HepG2 (cell line): ENCODE data around the gene WBP1. TPM values are rescaled to one million over a fixed set of nuclear protein-coding genes. Genes with fewer than 3 reads are reported as not detected.

Source experiments
- CBX1 ChIP-seq: IDR thresholded peaks from one replicate; pipeline ENCODE4 v1.6.1; 2016; ENCODE audit warnings: antibody characterized with exemption, low read depth
- CC2D1A ChIP-seq: sonication (generic); formaldehyde crosslinking; IDR thresholded peaks from 2 replicates; pipeline ENCODE4 v1.8.1; 2023; ENCODE audit warnings: mild to moderate bottlenecking, missing genetic modification reagents
- CSRNP1 ChIP-seq: sonication (generic); formaldehyde crosslinking; IDR thresholded peaks from 2 replicates; pipeline ENCODE4 v1.8.1; 2023; ENCODE audit warnings: mild to moderate bottlenecking, missing genetic modification reagents
- FOXP1 ChIP-seq, 2 experiments: fragments of 450-650 bp in 1 of 2; IDR thresholded peaks; 2 replicates each; pipeline ENCODE4 v1.6.1; 2017 to 2018; ENCODE audit warnings: antibody characterized with exemption in 1 of 2
- HIVEP1 ChIP-seq: sonication (generic); formaldehyde crosslinking; IDR thresholded peaks from 2 replicates; pipeline ENCODE4 v1.4.0; 2020; ENCODE audit warnings: mild to moderate bottlenecking, missing genetic modification reagents
- HMGXB3 ChIP-seq: sonication (generic); formaldehyde crosslinking; IDR thresholded peaks from 2 replicates; pipeline ENCODE4 v1.4.0; 2020; ENCODE audit warnings: missing genetic modification reagents, borderline replicate concordance
- HNRNPUL1 ChIP-seq: fragments of 200-400 bp; formaldehyde crosslinking; IDR thresholded peaks from 2 replicates; pipeline ENCODE4 v1.6.1; 2017; ENCODE audit warnings: low read depth, mild to moderate bottlenecking, low read length, moderate library complexity
- KLF13 ChIP-seq: sonication (generic); formaldehyde crosslinking; IDR thresholded peaks from 2 replicates; pipeline ENCODE4 v1.4.0; 2020; ENCODE audit warnings: mild to moderate bottlenecking, missing genetic modification reagents
- NFYB ChIP-seq: sonication (generic); formaldehyde crosslinking; IDR thresholded peaks from 2 replicates; pipeline ENCODE4 v1.4.0; 2020; ENCODE audit warnings: missing genetic modification reagents
- RARG ChIP-seq: sonication (generic); formaldehyde crosslinking; IDR thresholded peaks from 2 replicates; pipeline ENCODE4 v1.4.0; 2020; ENCODE audit warnings: low read depth, mild to moderate bottlenecking, missing genetic modification reagents
- TAF15 ChIP-seq: fragments of 200-400 bp; formaldehyde crosslinking; IDR thresholded peaks from one replicate; pipeline ENCODE4 v1.6.1; 2018; ENCODE audit warnings: mild to moderate bottlenecking, low read depth, low read length; ENCODE audit not compliant: poor library complexity, severe bottlenecking
- YEATS2 ChIP-seq: sonication (generic); formaldehyde crosslinking; IDR thresholded peaks from 2 replicates; pipeline ENCODE4 v1.4.0; 2020; ENCODE audit warnings: missing genetic modification reagents, borderline replicate concordance
- ZFP36L1 ChIP-seq: sonication (generic); formaldehyde crosslinking; IDR thresholded peaks from 2 replicates; pipeline ENCODE4 v1.8.0; 2022; ENCODE audit warnings: mild to moderate bottlenecking, missing genetic modification reagents, moderate library complexity
- ZMYM4 ChIP-seq: sonication (generic); formaldehyde crosslinking; IDR thresholded peaks from 2 replicates; pipeline ENCODE4 v1.8.1; 2023; ENCODE audit warnings: mild to moderate bottlenecking, missing genetic modification reagents
- ZNF12 ChIP-seq: sonication (generic); formaldehyde crosslinking; IDR thresholded peaks from 2 replicates; pipeline ENCODE4 v1.5.0; 2020; ENCODE audit warnings: missing genetic modification reagents
- ZNF354B ChIP-seq: sonication (generic); formaldehyde crosslinking; IDR thresholded peaks from 2 replicates; pipeline ENCODE4 v1.8.0; 2022; ENCODE audit warnings: mild to moderate bottlenecking, missing genetic modification reagents
- ZNF383 ChIP-seq: sonication (generic); formaldehyde crosslinking; IDR thresholded peaks from 2 replicates; pipeline ENCODE4 v1.4.0; 2020; ENCODE audit warnings: missing genetic modification reagents, mild to moderate bottlenecking, borderline replicate concordance
- ZNF619 ChIP-seq: sonication (generic); formaldehyde crosslinking; IDR thresholded peaks from 2 replicates; pipeline ENCODE4 v1.4.0; 2020; ENCODE audit warnings: mild to moderate bottlenecking, missing genetic modification reagents
- ZNF629 ChIP-seq: sonication (generic); formaldehyde crosslinking; conservative IDR thresholded peaks from 2 replicates; pipeline ENCODE4 v1.5.0; 2020; ENCODE audit warnings: missing genetic modification reagents
- ZNF644 ChIP-seq: IDR thresholded peaks from 2 replicates; pipeline ENCODE4 v1.6.1; 2016; ENCODE audit warnings: low read depth
- ZNF674 ChIP-seq: sonication (generic); formaldehyde crosslinking; IDR thresholded peaks from 2 replicates; pipeline ENCODE4 v1.5.0; 2020; ENCODE audit warnings: low read depth, mild to moderate bottlenecking, missing genetic modification reagents
- ZNF704 ChIP-seq: sonication (generic); formaldehyde crosslinking; IDR thresholded peaks from 2 replicates; pipeline ENCODE4 v1.8.1; 2023; ENCODE audit warnings: mild to moderate bottlenecking, inconsistent platforms, moderate library complexity, missing genetic modification reagents, borderline replicate concordance
- ZNF773 ChIP-seq: sonication (generic); formaldehyde crosslinking; IDR thresholded peaks from 2 replicates; pipeline ENCODE4 v1.4.0; 2020; ENCODE audit warnings: missing genetic modification reagents, borderline replicate concordance
- polyA plus RNA-seq, 8 experiments: library from polyadenylated mRNA; depleted of rRNA in 3 of 8; stranded (reverse) in 7 of 8; unstranded in 1 of 8; fragments of >200 nt; fragmentation: Illumina TruSeq in 4 of 8; extraction: Trizol in 4 of 8; gene quantifications; 2 replicates each; pipeline versions ENCODE4 v1.2.1 to v1.2.3, GENCODE V29; 2011 to 2016; ENCODE audit warnings: low read depth in 4 of 8, missing spikeins in 1 of 8, mixed read lengths in 1 of 8; ENCODE audit not compliant: insufficient read depth in 1 of 8
- total RNA-seq, 5 experiments: library from RNA; depleted of rRNA; stranded (reverse); fragments of >200 nt; fragmentation: Illumina TruSeq; extraction: Trizol; gene quantifications; 2 replicates each; pipeline ENCODE4 v1.2.3, GENCODE V29; 2016; ENCODE audit warnings: low read depth in 1 of 5

Gene WBP1
- total and polyA plus RNA-seq, 2 of the 13 experiments (the other 11 are each of a cell fraction or from before 2014, with no cell fraction given), result 38.8 to 85.7 TPM

- TF ChIP-seq CC2D1A (CRISPR knock-in tag) (0 out of 2 replicates have a peak, but pooled peaks have one; percentile 70), ZNF383 (peak; percentile 97), ZNF354B (CRISPR knock-in tag) (no peak), CBX1 (peak; percentile 66), HIVEP1 (CRISPR knock-in tag) (peak; percentile 99), ZNF12 (peak; percentile 3; the same call in 1 of the 2 replicates), ZNF629 (CRISPR knock-in tag) (no peak; the same call in 1 of the 2 replicates), ZNF644 (CRISPR knock-in tag) (0 out of 2 replicates have a peak, but pooled peaks have one; percentile 42), ZMYM4 (CRISPR knock-in tag) (peak; percentile 94), YEATS2 (CRISPR knock-in tag) (peak; percentile 88; the same call in 1 of the 2 replicates), ZNF674 (peak; percentile 89; the same call in 1 of the 2 replicates), NFYB (CRISPR knock-in tag) (peak; percentile 75), ZNF704 (CRISPR knock-in tag) (peak; percentile 89), KLF13 (CRISPR knock-in tag) (no peak), CSRNP1 (CRISPR knock-in tag) (peak; percentile 80), FOXP1 (IDR thresholded peaks at IDR 0.05) (no peak), FOXP1 (CRISPR knock-in tag; IDR thresholded peaks at IDR 0.05) (peak; percentile 28; the same call in 1 of the 2 replicates), ZNF619 (CRISPR knock-in tag) (no peak), RARG (CRISPR knock-in tag) (no peak), HMGXB3 (CRISPR knock-in tag) (peak; percentile 44), ZNF773 (no peak), TAF15 (no peak), ZFP36L1 (CRISPR knock-in tag) (0 out of 2 replicates have a peak, but pooled peaks have one; percentile 18), HNRNPUL1 (no peak)
These were observed 49.1 kb downstream of the WBP1 start, which contains the start of gene PCGF1 (continued) for GRCh38 chr2:74507145-74507925.
